Sigmoid colon (tissue), 7 donors: Measurements from ENCODE around the gene PPP6R3. TPM values are rescaled to one million over a fixed set of nuclear protein-coding genes. Genes with fewer than 3 reads are reported as not detected.
"Not testable (repeated sequence)": the region's sequence is repeated elsewhere in the genome, so short reads cannot be mapped to it uniquely, and the experiment has no call there.

Experiments
- DNase-seq: peaks from one replicate; pipeline ENCODE4 v3.0.0-alpha.2; 2019
- H3K27ac ChIP-seq, 4 donors: fragments of 200-600 bp; sonication (generic); one replicate each; pipeline ENCODE4 v1.5.1; 2016 to 2019; ENCODE audit warnings: mild to moderate bottlenecking in 1 of 4
- H3K27me3 ChIP-seq, 3 donors: fragments of 200-600 bp; sonication (generic); one replicate each; pipeline ENCODE4 v1.5.1; 2019; ENCODE audit warnings: mild to moderate bottlenecking in 1 of 3
- H3K36me3 ChIP-seq, 4 donors: fragments of 200-600 bp; sonication (generic); one replicate each; pipeline ENCODE4 v1.5.1; 2016 to 2019
- H3K4me1 ChIP-seq, 4 donors: fragments of 200-600 bp; sonication (generic); one replicate each; pipeline ENCODE4 v1.5.1; 2017 to 2019
- H3K4me3 ChIP-seq, 4 donors: fragments of 200-600 bp; sonication (generic); one replicate each; pipeline ENCODE4 v1.5.1; 2017 to 2019; ENCODE audit warnings: mild to moderate bottlenecking in 2 of 4, moderate library complexity in 1 of 4
- H3K9me3 ChIP-seq, 4 donors: fragments of 200-600 bp in 3 of 4; sonication (generic) in 3 of 4; one replicate each; pipeline versions ENCODE4 v1.5.1 to v1.6.1; 2013 to 2019
- EP300 ChIP-seq, 4 donors: sonication (generic); formaldehyde crosslinking; IDR thresholded peaks; one replicate each; pipeline ENCODE4 v1.6.1; 2017; ENCODE audit warnings: antibody characterized with exemption in 4 of 4
- POLR2A ChIP-seq, 2 donors: fragments of 450-650 bp; IDR thresholded peaks; one replicate each; pipeline ENCODE4 v1.6.1; 2016; ENCODE audit warnings: antibody characterized with exemption in 2 of 2, mild to moderate bottlenecking in 2 of 2, moderate library complexity in 2 of 2
- POLR2AphosphoS5 ChIP-seq, 4 donors: sonication (generic); formaldehyde crosslinking; IDR thresholded peaks; one replicate each; pipeline ENCODE4 v1.6.1; 2017; ENCODE audit warnings: antibody characterized with exemption in 4 of 4
- WGBS, 2 donors: extraction: QIAGEN DNeasy Blood & Tissue Kit; methylation state at CpG; one replicate each; pipeline ENCODE4 v1.1.7; 2013; 5-methylcytosine and 5-hydroxymethylcytosine counted together
- intact Hi-C: fragments of 100-400 bp; cut with DNase I; formaldehyde crosslinking; loops from one replicate; pipeline ENCODE4 v1.15.1; 2023
- polyA plus RNA-seq, 3 donors: library from polyadenylated mRNA; stranded (reverse); fragments of 200-250 nt; gene quantifications; one replicate each; pipeline ENCODE4 v1.2.3, GENCODE V29; 2013
- total RNA-seq, 4 donors: library from RNA; depleted of rRNA; stranded (reverse); fragments of >200 nt; gene quantifications; one replicate each; pipeline ENCODE4 v1.1.0, GENCODE V29; 2016
- TF ChIP-seq, protein P1 (sequence below), 4 experiments: fragments of 450-650 bp in 3 of 4; fragments of 200-600 bp in 1 of 4; IDR thresholded peaks; one replicate each; pipeline ENCODE4 v1.5.1; 2016 to 2019; ENCODE audit warnings: antibody characterized with exemption in 4 of 4, mild to moderate bottlenecking in 3 of 4, moderate library complexity in 2 of 4
- donor health status: healthy with polysubstance abuse.
- donor health status: Bipolar disorder and iron deficiency.
- donor health status: healthy.

Gene PPP6R3
- total and polyA plus RNA-seq, 7 donors, result 24.0 to 157 (median 133) TPM

DNA sequence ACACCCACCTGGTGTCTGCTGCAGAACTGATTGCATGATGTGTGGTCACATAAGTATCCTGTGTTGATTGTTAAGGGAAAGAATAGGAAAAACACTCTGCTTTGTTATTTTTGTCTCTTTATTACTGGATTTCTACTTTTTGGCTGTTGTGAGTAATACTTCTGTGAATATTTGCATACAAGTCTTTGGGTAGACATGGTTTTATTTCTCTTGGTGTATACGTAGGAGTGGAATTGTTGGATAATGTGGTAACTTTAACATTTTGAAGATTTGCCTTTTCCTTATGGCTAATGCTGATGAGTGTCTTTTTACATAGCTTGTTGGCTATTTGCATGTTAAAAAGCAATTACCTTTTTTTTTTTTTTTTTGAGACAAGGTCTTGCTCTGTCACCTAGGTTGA is 13.1 kb downstream of the PPP6R3 start:
- WGBS, 2 donors, result 80 to 83% methylated on average over 1 of the region's 1 CpG
- Histone ChIP-seq H3K27ac (no peak overlapping the region), H3K27me3 (no peaks in the 10 kb centered on the region), H3K4me3 (no peak overlapping the region), H3K36me3 (no peaks in the 10 kb centered on the region), H3K9me3 (no peaks in the 10 kb centered on the region), H3K4me1 (peaks cover 0 to 68% (median 48%) of the 10 kb centered on the region in 4 donors)
- intact Hi-C loops, result no loop called here
- DNase-seq, result no peak
- TF ChIP-seq POLR2AphosphoS5 (IDR thresholded peaks at IDR 0.05) (no peak), EP300 (IDR thresholded peaks at IDR 0.05) (no peak), POLR2A (IDR thresholded peaks at IDR 0.05) (no peak)
- TF ChIP-seq, protein P1, sequence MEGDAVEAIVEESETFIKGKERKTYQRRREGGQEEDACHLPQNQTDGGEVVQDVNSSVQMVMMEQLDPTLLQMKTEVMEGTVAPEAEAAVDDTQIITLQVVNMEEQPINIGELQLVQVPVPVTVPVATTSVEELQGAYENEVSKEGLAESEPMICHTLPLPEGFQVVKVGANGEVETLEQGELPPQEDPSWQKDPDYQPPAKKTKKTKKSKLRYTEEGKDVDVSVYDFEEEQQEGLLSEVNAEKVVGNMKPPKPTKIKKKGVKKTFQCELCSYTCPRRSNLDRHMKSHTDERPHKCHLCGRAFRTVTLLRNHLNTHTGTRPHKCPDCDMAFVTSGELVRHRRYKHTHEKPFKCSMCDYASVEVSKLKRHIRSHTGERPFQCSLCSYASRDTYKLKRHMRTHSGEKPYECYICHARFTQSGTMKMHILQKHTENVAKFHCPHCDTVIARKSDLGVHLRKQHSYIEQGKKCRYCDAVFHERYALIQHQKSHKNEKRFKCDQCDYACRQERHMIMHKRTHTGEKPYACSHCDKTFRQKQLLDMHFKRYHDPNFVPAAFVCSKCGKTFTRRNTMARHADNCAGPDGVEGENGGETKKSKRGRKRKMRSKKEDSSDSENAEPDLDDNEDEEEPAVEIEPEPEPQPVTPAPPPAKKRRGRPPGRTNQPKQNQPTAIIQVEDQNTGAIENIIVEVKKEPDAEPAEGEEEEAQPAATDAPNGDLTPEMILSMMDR (IDR thresholded peaks at IDR 0.05), result no peak

DNA sequence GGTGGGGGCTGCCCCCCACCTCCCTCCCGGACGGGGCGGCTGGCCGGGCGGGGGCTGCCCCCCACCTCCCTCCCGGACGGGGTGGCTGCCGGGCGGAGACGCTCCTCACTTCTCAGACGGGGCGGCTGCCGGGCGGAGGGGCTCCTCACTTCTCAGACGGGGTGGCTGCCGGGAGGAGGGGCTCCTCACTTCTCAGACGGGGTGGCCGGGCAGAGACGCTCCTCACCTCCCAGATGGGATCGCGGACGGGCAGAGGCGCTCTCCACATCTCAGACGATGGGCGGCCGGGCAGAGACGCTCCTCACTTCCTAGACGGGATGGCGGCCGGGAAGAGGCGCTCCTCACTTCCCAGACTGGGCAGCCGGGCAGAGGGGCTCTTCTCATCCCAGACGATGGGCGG is 15.1 kb downstream of the PPP6R3 start:
- H3K27me3 ChIP-seq, DNase-seq, H3K9me3 ChIP-seq, H3K27ac ChIP-seq, H3K4me3 ChIP-seq, intact Hi-C loops, H3K36me3 ChIP-seq: not testable (repeated sequence)
- H3K4me1 ChIP-seq, result peaks cover 0 to 65% (median 42%) of the 10 kb centered on the region in 4 donors
- 92 to 94% methylated on average over 34 of the region's 34 CpGs for WGBS, 2 donors

DNA sequence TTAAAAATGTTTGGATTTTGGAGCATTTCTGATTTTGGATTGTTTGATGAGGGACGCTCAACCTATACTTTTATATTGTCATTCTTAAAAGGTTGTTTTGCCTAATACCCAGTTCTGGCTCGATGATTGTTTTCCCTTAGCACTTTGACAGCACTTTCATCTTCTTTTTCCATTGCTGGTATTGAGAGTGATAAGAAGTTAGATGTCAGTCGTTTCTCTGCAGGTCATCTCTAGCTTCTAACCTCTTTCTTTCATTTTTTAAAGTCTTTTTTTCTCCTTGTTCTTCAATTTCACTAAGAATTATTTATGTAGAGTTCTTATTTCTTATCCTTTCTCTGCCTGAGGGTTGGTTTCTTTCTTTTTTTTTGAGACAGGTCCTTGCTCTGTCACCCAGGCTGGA is 18.8 kb downstream of the PPP6R3 start:
- Histone ChIP-seq H3K27me3 (no peaks in the 10 kb centered on the region), H3K4me3 (no peak overlapping the region), H3K4me1 (peaks cover 0 to 58% (median 36%) of the 10 kb centered on the region in 4 donors), H3K9me3 (no peaks in the 10 kb centered on the region), H3K27ac (no peak overlapping the region), H3K36me3 (no peaks in the 10 kb centered on the region)
- WGBS, 2 donors, result 85 to 86% methylated on average over 3 of the region's 3 CpGs
- intact Hi-C loops, result no loop called here
- TF ChIP-seq, protein P1 (IDR thresholded peaks at IDR 0.05), result no peak
- TF ChIP-seq EP300 (IDR thresholded peaks at IDR 0.05), result no peak
- TF ChIP-seq POLR2AphosphoS5 (IDR thresholded peaks at IDR 0.05), result no peak
- TF ChIP-seq POLR2A (IDR thresholded peaks at IDR 0.05), result no peak
- DNase-seq, result no peak

DNA sequence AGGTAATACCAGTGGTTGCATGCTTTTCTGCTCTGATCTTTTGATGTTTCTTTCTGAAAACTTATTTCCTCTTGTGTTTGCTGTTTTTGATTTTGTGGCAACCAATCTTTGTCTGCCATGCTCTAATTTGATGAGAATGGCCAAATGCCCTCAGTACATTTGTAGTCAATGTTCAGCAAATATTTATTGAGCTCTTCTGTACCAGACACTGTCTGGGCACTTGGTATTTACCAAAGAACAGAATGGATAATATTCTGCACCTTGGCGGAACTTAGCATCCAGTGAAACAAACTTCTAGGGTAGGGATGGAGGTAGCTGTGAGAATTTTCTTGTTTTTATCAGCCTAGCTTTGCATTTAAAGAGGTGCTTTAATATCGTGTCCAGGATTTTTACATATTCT is 19.6 kb downstream of the PPP6R3 start:
- TF ChIP-seq POLR2A (IDR thresholded peaks at IDR 0.05), result no peak
- no peak for TF ChIP-seq EP300 (IDR thresholded peaks at IDR 0.05)
- TF ChIP-seq, protein P1 (IDR thresholded peaks at IDR 0.05), result no peak
- TF ChIP-seq POLR2AphosphoS5 (IDR thresholded peaks at IDR 0.05), result no peak
- Histone ChIP-seq H3K36me3 (no peaks in the 10 kb centered on the region), H3K9me3 (no peaks in the 10 kb centered on the region), H3K27ac (peak overlapping the region in 2 of 4 donors; percentile 18 to 59), H3K4me3 (no peak overlapping the region), H3K4me1 (peaks cover 0 to 52% (median 33%) of the 10 kb centered on the region in 4 donors), H3K27me3 (no peaks in the 10 kb centered on the region)
- WGBS, 2 donors, result 82 to 90% methylated on average over 2 of the region's 2 CpGs
- intact Hi-C loops, result no loop called here
- no peak for DNase-seq

DNA sequence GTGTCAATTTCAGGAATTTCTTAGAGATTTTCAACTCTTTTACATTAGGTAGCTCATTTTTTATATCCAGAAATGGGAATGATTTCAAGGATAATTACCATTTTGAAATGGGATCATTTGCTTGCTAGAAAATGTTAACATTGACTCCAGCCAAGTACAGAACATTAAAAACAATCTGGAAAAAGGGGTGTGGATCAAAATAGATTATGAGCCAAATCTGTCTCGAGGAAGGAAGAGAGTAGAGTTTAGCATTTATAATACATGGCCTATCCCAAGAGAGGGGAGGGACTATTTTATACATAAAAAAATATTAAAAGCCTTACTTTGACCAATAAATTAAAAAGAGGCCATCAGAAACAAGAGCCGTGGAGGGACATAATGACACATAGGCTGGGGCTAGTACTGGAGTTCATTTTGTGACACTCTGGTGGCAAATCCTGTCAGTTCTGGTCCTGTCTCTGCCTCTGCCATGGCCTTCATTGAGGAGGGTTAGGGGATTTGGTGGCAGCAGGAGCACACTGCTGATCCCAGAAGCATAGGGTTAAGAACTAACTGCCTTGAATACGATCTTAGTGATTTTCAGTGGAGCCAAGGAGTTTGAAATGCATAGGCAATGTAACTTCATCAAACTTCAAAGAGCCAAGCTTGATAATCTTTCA is 20.4 kb downstream of the PPP6R3 start:
- 35 to 37% methylated on average over 3 of the region's 3 CpGs for WGBS, 2 donors
- H3K27me3 ChIP-seq, result no peaks in the 10 kb centered on the region
- intact Hi-C loops, result no loop called here
- no peak overlapping the region for H3K4me3 ChIP-seq
- DNase-seq, result no peak
- peak overlapping the region in 3 of 4 donors; percentile 11 to 59 (median 18) for H3K27ac ChIP-seq
- H3K36me3 ChIP-seq, result no peaks in the 10 kb centered on the region
- peaks cover 0 to 52% (median 33%) of the 10 kb centered on the region in 4 donors for H3K4me1 ChIP-seq
- no peaks in the 10 kb centered on the region for H3K9me3 ChIP-seq
- no peak for TF ChIP-seq EP300 (IDR thresholded peaks at IDR 0.05)
- no peak for TF ChIP-seq POLR2AphosphoS5 (IDR thresholded peaks at IDR 0.05)
- TF ChIP-seq, protein P1 (IDR thresholded peaks at IDR 0.05), result no peak
- TF ChIP-seq POLR2A (IDR thresholded peaks at IDR 0.05), result no peak
